ENCODE data around the gene CDHR3.

The CDHR3 gene

DNA sequence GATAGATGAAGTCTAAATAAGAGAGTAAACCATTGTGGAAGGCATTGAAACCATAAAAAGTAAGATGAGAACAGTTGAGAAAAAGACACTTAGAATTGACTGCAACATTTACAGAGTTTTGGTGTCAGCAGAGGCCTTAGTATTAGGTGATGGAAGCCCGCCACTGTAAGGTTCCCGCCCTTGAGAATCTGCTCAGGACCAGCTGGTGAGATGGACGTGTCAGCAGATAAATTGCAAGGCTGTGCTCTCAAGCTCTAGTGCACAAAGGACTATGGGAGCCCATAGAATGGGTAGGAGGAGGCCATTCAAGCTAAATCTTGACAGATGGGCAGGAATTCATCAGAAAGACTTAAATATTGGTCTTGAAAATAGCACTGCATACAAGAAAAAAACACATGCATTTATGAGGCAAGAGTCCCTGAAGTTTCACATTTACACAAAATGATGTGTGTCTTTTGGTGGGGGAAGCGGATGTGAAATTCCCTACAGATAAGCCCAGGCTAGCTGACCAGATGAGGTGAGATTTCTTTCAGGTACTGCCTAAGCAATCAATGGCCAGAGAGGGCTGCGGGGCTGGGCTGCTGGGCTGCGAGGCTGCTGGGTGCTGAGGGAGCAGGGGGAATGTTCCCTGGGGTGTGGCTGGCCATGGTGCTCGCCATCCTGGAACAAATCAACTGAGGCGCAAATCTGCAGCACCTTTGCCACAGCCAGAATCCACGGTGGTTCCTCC is 106.6 kb downstream of the CDHR3 start:
- DNase-seq, result no peak
- no peaks in the 10 kb centered on the region for H3K36me3 ChIP-seq (ENCODE audit: control insufficient read depth, insufficient read depth, low read length)
- H3K79me2 ChIP-seq (ENCODE audit: control insufficient read depth, insufficient read depth, low read length), result no peaks in the 10 kb centered on the region
- no peak overlapping the region for H2BK15ac ChIP-seq (replicated peaks; ENCODE audit: low read depth)
- H4K8ac ChIP-seq (ENCODE audit: low read depth, low read length), result no peak overlapping the region
- no peak overlapping the region for H4K5ac ChIP-seq (ENCODE audit: low read length)
- no peak overlapping the region for H3K23ac ChIP-seq (ENCODE audit: low read length)
- H3K4me1 ChIP-seq (ENCODE audit: control insufficient read depth, low read depth, low read length), result peaks cover 18% of the 10 kb centered on the region
- no peak overlapping the region for H3K27ac ChIP-seq (ENCODE audit: low read depth, low read length)
- no peak overlapping the region for H2BK120ac ChIP-seq (ENCODE audit: low read depth, low read length)
- H3K4me2 ChIP-seq (ENCODE audit: low read length), result no peak overlapping the region
- peak overlapping the region; percentile 1 for H3K18ac ChIP-seq (ENCODE audit: low read length)
- no peak overlapping the region for H2AK5ac ChIP-seq (ENCODE audit: low read length)
- H2BK5ac ChIP-seq (ENCODE audit: low read length), result no peak overlapping the region
- WGBS (ENCODE audit: extremely low coverage, insufficient coverage, low lambda C conversion rate), result no CpG with 5 or more reads among the region's 9 CpGs
- no peak overlapping the region for H3K9ac ChIP-seq (ENCODE audit: low read length)
- H3K79me1 ChIP-seq (ENCODE audit: low read length), result no peaks in the 10 kb centered on the region
- H3K4me3 ChIP-seq (ENCODE audit: low read length), result no peak overlapping the region
- no peak overlapping the region for H3K4ac ChIP-seq (ENCODE audit: low read depth, low read length)
- no peaks in the 10 kb centered on the region for H3K27me3 ChIP-seq (ENCODE audit: insufficient read depth, low read length, poor library complexity)
- peak overlapping the region; percentile 35 for H3K56ac ChIP-seq (ENCODE audit: low read length)

DNA sequence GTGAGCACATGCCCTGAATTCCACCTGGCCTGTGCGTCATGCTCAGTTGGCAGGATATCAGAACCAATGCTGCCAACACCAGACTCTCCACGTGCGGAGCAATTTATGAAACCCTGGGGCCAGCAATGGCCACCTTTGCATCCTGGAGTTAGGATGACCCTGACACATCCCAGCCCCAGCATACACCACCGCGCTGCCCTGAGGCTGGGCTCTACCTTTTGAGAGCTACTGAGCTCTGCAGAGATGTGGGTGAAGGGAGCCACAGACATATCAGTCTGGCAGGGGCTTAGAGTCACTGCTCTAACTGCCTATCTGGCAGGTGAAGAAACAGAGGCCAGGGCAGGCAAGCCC is 107.1 kb downstream of the CDHR3 start:
- Histone ChIP-seq H3K4me3 (ENCODE audit: low read length) (no peak overlapping the region), H2BK5ac (ENCODE audit: low read length) (peak overlapping the region; percentile 37), H2BK120ac (ENCODE audit: low read depth, low read length) (no peak overlapping the region), H3K9ac (ENCODE audit: low read length) (no peak overlapping the region), H3K79me2 (ENCODE audit: control insufficient read depth, insufficient read depth, low read length) (no peaks in the 10 kb centered on the region), H3K27me3 (ENCODE audit: insufficient read depth, low read length, poor library complexity) (no peaks in the 10 kb centered on the region), H3K4me1 (ENCODE audit: control insufficient read depth, low read depth, low read length) (peaks cover 17% of the 10 kb centered on the region), H3K36me3 (ENCODE audit: control insufficient read depth, insufficient read depth, low read length) (no peaks in the 10 kb centered on the region), H4K5ac (ENCODE audit: low read length) (no peak overlapping the region), H2BK15ac (replicated peaks; ENCODE audit: low read depth) (no peak overlapping the region), H4K8ac (ENCODE audit: low read depth, low read length) (no peak overlapping the region), H2AK5ac (ENCODE audit: low read length) (no peak overlapping the region), H3K23ac (ENCODE audit: low read length) (no peak overlapping the region), H3K27ac (ENCODE audit: low read depth, low read length) (no peak overlapping the region), H3K79me1 (ENCODE audit: low read length) (no peaks in the 10 kb centered on the region), H3K4me2 (ENCODE audit: low read length) (no peak overlapping the region), H3K4ac (ENCODE audit: low read depth, low read length) (no peak overlapping the region), H3K56ac (ENCODE audit: low read length) (peak overlapping the region; percentile 35), H3K18ac (ENCODE audit: low read length) (peak overlapping the region; percentile 1)
- DNase-seq, result no peak
- WGBS (ENCODE audit: extremely low coverage, insufficient coverage, low lambda C conversion rate), result no CpG with 5 or more reads among the region's 5 CpGs

DNA sequence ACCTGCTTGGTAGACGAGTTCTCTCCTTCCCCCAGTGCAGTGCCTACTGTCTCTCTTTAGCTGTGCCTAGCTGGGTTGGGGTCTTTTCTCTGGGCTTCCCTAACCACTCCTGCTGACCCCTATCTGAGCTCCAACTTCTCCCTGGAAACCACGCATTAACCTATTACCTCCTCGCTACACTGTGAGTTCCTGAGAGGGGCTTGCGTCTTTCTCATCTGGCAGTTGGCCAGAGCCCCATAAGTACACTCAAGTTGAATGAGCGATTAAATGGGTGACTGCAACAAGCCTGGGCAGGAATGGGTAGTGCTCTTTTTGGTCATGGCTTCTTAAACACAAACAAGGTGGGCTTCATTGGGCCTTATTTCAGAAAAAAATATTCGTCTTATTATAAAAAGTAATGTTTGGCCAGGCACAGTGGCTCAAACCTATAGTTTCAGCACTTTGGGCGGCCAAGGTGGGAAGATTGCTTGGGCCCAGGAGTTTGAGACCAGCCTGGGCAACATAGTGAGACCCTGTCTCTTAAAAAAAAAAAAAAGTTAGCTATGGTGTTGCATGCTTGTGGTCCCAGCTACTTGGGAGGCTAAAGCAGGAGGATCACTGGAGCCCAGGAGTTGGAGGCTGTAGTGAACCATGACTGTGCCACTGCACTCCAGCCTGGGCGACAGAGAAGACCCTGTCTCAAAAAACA is 107.6 kb downstream of the CDHR3 start:
- Histone ChIP-seq H3K36me3 (ENCODE audit: control insufficient read depth, insufficient read depth, low read length) (no peaks in the 10 kb centered on the region), H3K56ac (ENCODE audit: low read length) (peak overlapping the region; percentile 82), H3K9ac (ENCODE audit: low read length) (no peak overlapping the region), H3K4ac (ENCODE audit: low read depth, low read length) (peak overlapping the region; percentile 95), H3K27ac (ENCODE audit: low read depth, low read length) (peak overlapping the region; percentile 96), H4K8ac (ENCODE audit: low read depth, low read length) (no peak overlapping the region), H2BK5ac (ENCODE audit: low read length) (peak overlapping the region; percentile 85), H3K23ac (ENCODE audit: low read length) (no peak overlapping the region), H2AK5ac (ENCODE audit: low read length) (no peak overlapping the region), H3K79me1 (ENCODE audit: low read length) (no peaks in the 10 kb centered on the region), H3K4me1 (ENCODE audit: control insufficient read depth, low read depth, low read length) (peaks cover 16% of the 10 kb centered on the region), H3K27me3 (ENCODE audit: insufficient read depth, low read length, poor library complexity) (no peaks in the 10 kb centered on the region), H3K79me2 (ENCODE audit: control insufficient read depth, insufficient read depth, low read length) (no peaks in the 10 kb centered on the region), H2BK120ac (ENCODE audit: low read depth, low read length) (peak overlapping the region; percentile 55), H3K4me2 (ENCODE audit: low read length) (no peak overlapping the region), H4K5ac (ENCODE audit: low read length) (no peak overlapping the region), H3K18ac (ENCODE audit: low read length) (peak overlapping the region; percentile 65), H2BK15ac (replicated peaks; ENCODE audit: low read depth) (no peak overlapping the region), H3K4me3 (ENCODE audit: low read length) (no peak overlapping the region)
- no CpG with 5 or more reads among the region's 8 CpGs for WGBS (ENCODE audit: extremely low coverage, insufficient coverage, low lambda C conversion rate)
- no peak for DNase-seq

DNA sequence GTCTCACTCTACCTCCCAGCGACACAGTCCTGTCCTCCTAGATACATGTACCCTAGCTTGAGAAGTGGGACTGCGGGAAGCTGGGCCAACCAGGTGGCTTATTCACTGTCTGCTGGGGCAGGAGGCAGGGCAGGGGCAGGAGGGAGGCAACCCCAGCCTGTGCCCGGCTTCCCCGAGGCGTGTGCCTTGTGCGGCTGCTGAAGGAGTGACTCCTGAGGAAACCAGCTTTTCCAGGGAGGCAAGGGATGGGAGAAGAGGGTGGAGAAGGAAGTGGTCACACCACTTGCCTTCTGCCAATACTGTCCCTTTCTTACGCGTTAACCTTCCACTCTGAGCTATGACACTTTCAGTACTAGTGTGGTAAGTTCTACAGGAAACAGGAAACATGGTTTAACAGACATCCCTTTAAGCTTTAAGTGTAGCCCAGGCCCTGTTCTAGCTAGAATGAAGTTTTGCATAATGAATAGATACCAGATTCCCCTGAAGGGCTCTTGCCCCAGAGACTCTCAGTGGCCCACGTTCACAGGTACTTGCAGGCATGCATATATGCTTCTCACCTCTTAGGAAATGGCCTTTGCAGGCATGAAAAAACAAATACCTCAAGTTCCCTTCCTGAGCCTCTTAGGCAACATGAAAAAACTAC is 108.4 kb downstream of the CDHR3 start:
- no peak overlapping the region for H3K4me3 ChIP-seq (ENCODE audit: low read length)
- H3K23ac ChIP-seq (ENCODE audit: low read length), result no peak overlapping the region
- H3K36me3 ChIP-seq (ENCODE audit: control insufficient read depth, insufficient read depth, low read length), result no peaks in the 10 kb centered on the region
- H3K4me1 ChIP-seq (ENCODE audit: control insufficient read depth, low read depth, low read length), result peaks cover 16% of the 10 kb centered on the region
- peak overlapping the region; percentile 55 for H2BK120ac ChIP-seq (ENCODE audit: low read depth, low read length)
- DNase-seq, result peak; percentile 96
- no peak overlapping the region for H3K4me2 ChIP-seq (ENCODE audit: low read length)
- peak overlapping the region; percentile 7 for H2AK5ac ChIP-seq (ENCODE audit: low read length)
- H4K5ac ChIP-seq (ENCODE audit: low read length), result no peak overlapping the region
- no peaks in the 10 kb centered on the region for H3K79me2 ChIP-seq (ENCODE audit: control insufficient read depth, insufficient read depth, low read length)
- H3K27me3 ChIP-seq (ENCODE audit: insufficient read depth, low read length, poor library complexity), result no peaks in the 10 kb centered on the region
- H3K27ac ChIP-seq (ENCODE audit: low read depth, low read length), result peak overlapping the region; percentile 96
- H4K8ac ChIP-seq (ENCODE audit: low read depth, low read length), result no peak overlapping the region
- WGBS (ENCODE audit: extremely low coverage, insufficient coverage, low lambda C conversion rate), result no CpG with 5 or more reads among the region's 9 CpGs
- H3K18ac ChIP-seq (ENCODE audit: low read length), result peak overlapping the region; percentile 65
- peak overlapping the region; percentile 95 for H3K4ac ChIP-seq (ENCODE audit: low read depth, low read length)
- H3K9ac ChIP-seq (ENCODE audit: low read length), result peak overlapping the region; percentile 26
- peak overlapping the region; percentile 85 for H2BK5ac ChIP-seq (ENCODE audit: low read length)
- peak overlapping the region; percentile 82 for H3K56ac ChIP-seq (ENCODE audit: low read length)
- H2BK15ac ChIP-seq (replicated peaks; ENCODE audit: low read depth), result no peak overlapping the region
- no peaks in the 10 kb centered on the region for H3K79me1 ChIP-seq (ENCODE audit: low read length)

DNA sequence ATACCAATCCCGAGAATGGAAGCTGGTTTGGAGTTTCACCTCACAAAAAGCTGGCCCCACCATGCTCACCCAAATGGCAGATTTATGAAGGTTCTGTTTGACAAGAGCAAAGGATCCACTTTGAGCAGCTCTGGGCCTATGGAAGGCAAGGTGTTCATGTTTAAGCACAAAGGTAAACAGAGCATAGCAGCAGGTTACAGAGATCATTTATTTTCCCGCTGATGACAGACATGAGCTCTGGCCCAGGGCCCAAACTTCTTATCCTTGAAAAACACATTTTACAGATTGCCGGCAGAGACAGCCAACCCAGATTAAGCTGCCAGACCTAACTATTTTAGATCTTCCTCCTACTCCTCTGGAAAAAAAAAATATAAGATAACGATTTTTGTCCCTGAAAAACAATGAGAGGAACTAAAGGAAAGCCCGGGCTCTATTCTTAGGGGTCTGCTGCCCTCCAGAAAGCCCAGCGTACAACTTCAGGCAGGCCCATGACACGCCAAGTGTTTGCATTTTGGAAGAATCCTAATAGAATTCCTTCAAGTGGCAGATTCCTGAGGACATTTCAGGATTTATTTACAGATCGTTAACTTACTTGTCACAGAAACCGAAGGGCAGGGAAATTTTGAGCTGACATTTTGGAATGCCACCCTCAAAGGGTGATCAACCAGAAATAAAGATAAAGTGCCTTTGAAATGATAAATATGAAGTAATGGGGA is 109.1 kb downstream of the CDHR3 start:
- Histone ChIP-seq H3K27me3 (ENCODE audit: insufficient read depth, low read length, poor library complexity) (no peaks in the 10 kb centered on the region), H3K18ac (ENCODE audit: low read length) (peak overlapping the region; percentile 64), H2BK15ac (replicated peaks; ENCODE audit: low read depth) (peak overlapping the region; percentile 64), H3K56ac (ENCODE audit: low read length) (peak overlapping the region; percentile 65), H3K4me3 (ENCODE audit: low read length) (no peak overlapping the region), H3K79me2 (ENCODE audit: control insufficient read depth, insufficient read depth, low read length) (no peaks in the 10 kb centered on the region), H3K36me3 (ENCODE audit: control insufficient read depth, insufficient read depth, low read length) (no peaks in the 10 kb centered on the region), H3K79me1 (ENCODE audit: low read length) (no peaks in the 10 kb centered on the region), H2BK120ac (ENCODE audit: low read depth, low read length) (peak overlapping the region; percentile 76), H2BK5ac (ENCODE audit: low read length) (peak overlapping the region; percentile 95), H3K4ac (ENCODE audit: low read depth, low read length) (no peak overlapping the region), H2AK5ac (ENCODE audit: low read length) (no peak overlapping the region), H3K23ac (ENCODE audit: low read length) (peak overlapping the region; percentile 56), H3K4me2 (ENCODE audit: low read length) (no peak overlapping the region), H3K4me1 (ENCODE audit: control insufficient read depth, low read depth, low read length) (peaks cover 16% of the 10 kb centered on the region), H4K5ac (ENCODE audit: low read length) (no peak overlapping the region), H4K8ac (ENCODE audit: low read depth, low read length) (peak overlapping the region; percentile 65), H3K27ac (ENCODE audit: low read depth, low read length) (peak overlapping the region; percentile 91), H3K9ac (ENCODE audit: low read length) (peak overlapping the region; percentile 31)
- no CpG with 5 or more reads among the region's 9 CpGs for WGBS (ENCODE audit: extremely low coverage, insufficient coverage, low lambda C conversion rate)
- peak; percentile 73 for DNase-seq
